Measurements from ENCODE around the gene PRPS2.

The PRPS2 gene

DNA sequence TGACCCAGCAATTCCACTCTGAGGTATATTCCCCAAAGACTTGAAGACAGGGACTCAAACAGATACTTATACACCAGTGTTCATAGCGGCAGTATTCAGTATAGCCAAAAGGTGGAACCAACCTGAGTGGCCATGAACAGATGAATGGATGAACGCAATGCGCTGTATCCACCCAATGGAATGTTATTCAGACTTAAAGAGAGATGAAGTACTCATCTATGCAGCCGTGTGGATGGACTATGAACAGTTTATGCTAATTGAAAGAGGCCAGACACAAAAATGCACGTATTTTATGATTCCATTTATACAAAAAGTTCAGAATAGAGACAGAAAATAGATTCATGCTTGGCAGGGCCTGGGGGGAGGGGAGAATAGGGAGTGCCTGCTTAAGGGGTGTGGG lies 26.3 kb downstream of the PRPS2 start:
- no peak for ATAC-seq
- no peak for DNase-seq

DNA sequence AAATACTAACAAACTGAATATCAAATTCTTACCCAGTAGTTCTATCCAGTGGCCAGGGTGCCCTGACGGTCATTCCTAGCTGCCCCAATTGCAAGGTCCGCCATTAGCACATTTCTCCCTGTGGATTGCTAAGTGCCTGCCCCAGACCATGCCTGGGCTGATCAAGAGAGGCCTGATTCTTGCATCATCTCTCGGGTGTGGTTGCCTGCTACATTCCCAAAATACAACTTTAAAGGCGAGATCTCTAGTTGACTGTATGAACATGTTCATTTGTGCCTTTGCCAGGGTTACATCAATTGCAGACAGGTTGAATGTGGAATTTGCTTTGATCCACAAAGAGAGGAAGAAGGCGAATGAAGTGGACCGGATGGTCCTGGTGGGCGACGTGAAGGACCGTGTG lies 28.0 kb downstream of the PRPS2 start:
- ATAC-seq (no peak), DNase-seq (no peak)

DNA sequence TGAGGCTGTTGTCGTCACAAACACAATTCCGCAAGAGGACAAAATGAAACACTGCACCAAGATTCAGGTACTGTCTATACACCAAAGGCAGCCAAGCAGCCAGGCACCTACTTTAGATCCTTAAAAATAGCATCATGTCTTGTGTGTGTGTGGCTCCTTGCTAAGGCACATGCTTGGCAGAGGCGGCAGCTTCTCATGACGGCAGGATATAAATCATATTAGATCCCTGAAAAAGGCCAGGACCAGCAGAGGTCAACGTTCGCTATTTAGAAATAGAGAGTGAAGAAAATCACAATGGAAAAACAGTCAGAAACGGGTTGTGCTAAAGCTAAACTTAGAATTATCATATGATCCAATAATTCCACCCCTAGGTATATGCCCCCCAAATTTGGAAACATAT lies 29.5 kb downstream of the PRPS2 start:
- ATAC-seq (no peak), DNase-seq (no peak)

DNA sequence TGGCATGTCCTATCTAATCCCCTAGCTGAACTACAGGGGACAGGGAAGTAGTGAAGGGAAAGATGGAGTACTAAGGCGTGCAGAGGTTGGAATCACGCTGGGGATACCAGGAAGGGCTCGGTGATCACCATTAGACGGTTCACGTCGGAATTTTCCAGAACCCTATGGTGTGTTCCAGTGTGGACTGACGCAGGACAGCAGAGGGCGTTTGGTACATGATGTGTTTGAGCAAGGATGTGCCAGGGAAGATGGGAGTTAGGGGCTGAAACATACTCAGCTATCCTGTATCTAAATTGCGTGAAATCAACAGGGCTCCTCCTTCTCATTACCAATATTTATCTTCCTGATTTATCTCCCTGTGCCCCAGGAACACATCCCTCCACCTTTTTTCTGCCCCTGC lies 33.7 kb downstream of the PRPS2 start:
- no peak for ATAC-seq
- DNase-seq: no peak

DNA sequence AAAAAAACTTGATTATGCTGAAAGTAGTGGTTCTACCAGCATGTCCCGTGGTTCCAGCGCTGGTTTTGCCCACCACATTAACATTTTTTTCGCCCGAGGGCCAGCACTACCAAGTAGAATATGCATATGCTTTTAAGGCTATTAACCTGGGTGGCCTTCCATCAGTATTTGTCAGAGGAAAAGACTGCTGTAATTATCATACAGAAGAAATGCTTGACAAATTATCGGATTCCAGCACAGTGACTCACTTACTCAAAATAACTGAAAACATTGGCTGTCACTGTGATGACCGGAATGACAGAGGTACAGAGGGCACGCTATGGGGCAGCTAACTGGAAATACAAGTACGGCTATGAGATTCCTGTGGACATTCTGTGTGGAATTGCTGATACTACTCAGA lies 34.6 kb downstream of the PRPS2 start:
- ATAC-seq (no peak), DNase-seq (no peak)

DNA sequence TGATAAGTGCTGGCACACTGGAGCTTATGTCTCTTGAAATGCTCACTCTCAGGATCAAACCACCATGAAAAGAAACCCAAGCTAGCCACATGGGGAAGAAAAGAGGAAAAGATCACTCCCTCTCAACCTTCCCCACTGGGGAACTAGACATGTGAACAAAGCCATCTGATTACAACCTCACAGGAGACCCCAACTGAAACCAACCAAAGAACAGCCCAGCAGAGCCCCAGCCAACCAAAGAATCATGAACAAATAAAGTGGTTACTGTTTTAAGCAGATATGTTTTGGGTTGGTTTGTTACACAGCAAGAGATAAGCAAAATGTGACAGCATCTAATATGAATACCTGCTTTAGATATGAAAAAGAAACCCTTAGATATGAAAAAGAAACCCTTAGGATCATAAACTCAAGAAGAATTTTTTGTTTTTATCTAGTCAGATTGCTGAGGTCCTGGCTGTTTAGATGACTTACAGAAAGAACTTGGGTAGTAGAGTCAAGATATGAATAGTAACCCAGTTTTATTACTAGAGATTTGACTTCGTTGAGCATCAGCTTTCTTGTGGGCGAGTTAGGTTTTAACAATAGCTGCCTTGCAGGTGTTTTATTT lies 52.0 kb downstream of the PRPS2 start:
- ATAC-seq: no peak
- no peak for DNase-seq

DNA sequence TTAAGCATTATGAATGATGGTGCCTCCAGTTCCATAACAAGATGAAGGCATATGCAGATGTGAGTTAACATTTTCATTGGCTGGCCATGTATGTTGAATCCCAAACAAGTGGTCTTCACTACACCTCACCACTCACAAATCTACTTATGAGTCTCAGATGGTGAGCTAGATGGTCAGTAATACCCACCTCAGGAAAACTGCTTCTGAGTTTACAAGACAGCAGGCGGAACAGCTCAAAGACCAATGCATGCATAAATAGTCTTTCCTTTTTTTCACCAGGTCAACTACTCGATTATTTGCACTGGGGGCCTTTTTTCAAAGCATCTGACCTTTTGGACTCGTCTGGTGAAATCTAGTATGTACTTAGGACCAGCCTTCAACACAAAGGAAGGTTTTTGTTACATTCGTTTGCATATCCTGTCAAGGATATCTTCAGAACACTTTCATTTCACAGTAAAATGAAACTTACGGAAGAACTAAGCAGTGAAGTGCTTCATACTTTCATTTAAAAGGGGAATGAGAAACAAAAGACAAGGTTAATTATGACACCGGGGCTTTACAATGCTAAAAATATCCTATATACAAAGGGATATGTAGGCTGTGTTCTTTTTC lies 52.6 kb downstream of the PRPS2 start:
- no peak for DNase-seq
- ATAC-seq: no peak

DNA sequence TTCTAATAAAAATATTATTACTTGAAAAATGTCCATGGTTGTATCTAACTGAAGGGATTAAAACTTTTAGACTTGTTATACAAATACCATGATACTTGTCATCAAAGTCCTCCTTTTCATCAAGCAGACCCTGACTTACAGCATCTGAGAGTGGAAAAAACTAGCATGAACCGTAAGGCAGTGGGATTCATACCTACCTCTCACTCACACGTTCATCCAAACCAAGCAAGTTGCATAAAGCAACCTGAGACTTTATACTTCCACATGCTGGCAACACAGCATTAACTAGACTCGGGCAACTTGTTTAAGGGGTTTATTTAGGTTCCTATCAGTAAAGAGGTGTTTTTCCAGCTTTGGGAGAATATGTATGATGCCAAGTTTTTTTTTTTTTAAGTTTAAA lies 53.1 kb downstream of the PRPS2 start:
- DNase-seq (no peak), ATAC-seq (peak; percentile 43)

DNA sequence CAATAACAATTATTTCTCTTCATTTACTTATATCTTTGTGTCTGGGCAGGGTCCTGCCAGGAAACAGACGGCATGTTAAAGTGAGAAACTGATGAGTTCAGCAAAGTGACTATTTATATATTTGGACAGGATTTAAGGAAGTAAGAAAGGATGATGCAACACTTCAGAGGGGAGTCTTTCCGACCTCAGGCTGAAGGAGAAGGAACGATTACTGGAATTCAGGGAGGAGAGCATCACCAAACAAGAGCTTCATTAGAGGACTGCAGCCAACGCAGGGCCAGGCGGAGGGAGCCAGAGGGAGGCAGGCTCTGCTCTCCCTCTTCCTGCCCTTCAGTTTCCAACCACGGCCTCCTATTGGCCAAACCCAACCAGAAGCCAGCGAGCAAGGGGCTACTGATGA lies 74.1 kb downstream of the PRPS2 start:
- no peak for ATAC-seq
- DNase-seq: no peak

DNA sequence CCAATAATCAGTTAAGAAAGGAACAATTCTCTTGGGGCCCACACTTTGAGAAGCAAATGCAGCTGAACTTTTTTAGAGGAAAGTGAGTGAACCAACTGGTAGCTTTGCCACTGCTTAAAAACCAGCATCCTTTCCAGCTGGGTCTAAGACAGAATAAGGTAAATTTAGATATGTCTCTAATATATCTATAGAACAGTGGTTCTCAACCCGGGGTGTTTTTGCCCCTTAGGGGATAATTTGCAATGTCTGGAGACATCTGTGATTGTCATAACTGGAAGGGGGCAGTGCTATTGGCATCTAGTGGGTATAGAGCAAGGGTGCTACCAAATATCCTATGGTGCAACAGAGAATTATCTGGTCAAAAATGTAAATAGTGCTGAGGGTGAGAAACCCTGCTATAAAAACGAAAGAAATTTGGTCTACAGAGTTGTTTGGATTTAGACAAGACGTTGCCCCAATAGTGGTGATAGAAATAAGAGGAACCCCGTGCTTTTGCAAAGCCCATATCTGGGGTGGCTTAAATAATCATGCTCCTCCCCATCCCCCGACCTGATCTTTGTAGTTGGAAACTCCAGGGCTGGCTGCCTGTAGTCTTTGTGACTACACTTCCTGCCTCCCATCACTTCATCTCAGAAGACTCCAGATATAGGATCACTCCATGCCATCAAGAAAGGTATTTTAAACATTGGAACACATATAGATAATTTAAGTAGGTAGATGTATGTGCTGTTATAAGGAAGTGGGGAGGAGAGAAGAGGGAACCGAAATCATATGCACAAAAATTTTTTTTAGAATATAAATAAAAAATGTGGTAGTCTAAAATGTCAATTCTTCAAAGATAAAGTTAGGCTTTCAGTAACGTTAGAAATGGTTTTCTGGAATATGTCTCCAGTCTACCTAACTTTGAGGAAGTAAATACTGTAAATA lies 75.5 kb downstream of the PRPS2 start, which contains the start of gene TLR7:
Gene TLR7 (plus strand): TSS at position 622 of the 927 bp plus-strand sequence. CDS start 507 bp downstream, outside the sequence.
- ATAC-seq (no peak), DNase-seq (no peak)

DNA sequence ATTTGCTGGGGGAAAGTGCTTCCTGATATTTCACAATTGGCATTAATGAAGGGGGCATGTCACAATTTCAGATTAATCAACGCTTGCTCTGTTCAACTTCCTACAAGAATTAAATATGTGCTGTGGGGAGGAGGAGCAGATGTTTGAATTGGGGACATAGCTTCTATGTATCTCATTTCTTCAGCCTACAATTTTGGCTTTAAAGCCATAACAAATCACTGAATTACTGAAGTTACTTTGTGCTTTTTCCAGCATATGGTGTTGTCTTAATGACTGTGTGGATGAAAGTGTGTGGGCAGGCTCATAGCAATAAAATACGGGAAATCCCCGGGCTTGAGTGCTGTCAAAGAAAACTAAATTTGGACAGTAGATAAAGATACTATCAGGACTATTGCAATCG lies 76.5 kb downstream of the PRPS2 start:
- no peak for DNase-seq

DNA sequence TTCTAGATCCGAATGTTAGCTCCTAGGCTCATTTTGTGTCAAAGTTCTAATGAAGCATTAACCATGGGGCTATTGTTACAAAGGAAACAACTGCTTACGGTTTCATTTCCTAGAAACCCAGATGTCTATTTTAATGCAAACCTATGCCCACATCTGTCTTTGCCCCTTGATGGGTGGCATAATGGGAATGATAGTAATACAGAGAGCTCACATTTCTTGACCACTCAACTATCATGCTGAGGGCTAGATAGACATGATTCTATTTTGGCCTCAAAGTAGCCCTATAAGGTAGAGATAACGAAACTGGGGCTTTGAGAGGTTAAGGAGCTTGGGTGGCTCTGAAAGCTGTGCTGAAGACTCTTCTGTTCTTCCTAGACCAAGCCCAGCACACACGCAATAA lies 77.5 kb downstream of the PRPS2 start:
- ATAC-seq: no peak
- no peak for DNase-seq

More for the DNA sequence above, 76.5 kb downstream of the PRPS2 start:
- ATAC-seq: no peak

DNA sequence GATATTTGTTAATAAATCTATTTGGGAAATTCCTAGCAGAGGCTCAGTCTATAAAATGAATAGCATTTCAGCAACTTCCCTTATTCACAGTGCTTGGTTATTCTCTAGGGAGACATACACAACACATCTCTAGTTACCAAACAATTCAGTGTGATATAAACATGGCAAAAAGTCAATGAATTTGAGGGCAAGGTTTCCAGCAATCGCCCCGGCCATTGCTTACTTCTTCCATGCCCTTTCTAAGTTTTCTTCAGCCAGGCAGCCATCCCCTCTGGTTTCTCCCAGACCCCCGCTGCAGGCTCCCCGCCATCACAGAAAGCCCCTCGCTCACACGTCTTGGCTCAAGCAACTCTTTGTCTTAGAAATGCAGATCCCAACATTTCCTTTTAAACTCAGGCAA lies 80.0 kb downstream of the PRPS2 start:
- DNase-seq (no peak), ATAC-seq (no peak)

DNA sequence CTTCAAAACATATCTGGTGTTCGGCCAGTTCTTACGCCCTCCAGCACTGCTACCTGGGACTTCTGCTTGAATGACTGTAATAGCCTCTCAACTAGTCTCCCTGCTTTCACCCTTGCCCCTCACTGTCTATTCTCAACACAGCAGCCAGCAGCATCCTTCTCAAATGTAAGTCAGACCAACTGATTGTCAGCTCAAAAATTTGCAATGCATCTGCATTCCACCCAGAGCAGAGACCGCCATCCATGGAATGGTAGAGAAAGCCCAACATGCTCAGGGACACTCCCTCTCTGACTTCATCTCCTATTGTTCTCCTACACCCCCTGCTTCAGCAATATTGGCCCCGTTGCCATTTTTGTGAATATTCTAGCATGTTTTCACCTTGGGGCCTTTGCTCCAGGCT lies 81.5 kb downstream of the PRPS2 start:
- DNase-seq (no peak), ATAC-seq (no peak)
